Smooth muscle cell (in vitro differentiated cells): ENCODE results near the gene GASK1A. TPM values are rescaled to one million over a fixed set of nuclear protein-coding genes. Genes with fewer than 3 reads are reported as not detected.
"Not testable (repeated sequence)": the region's sequence is repeated elsewhere in the genome, so short reads cannot be mapped to it uniquely, and the experiment has no call there.

ENCODE experiments used
- DNase-seq: peaks from one replicate; lab custom pipeline; 2025; ENCODE audit not compliant: unreplicated experiment; lab: John Stamatoyannopoulos, UW
- H2AFZ ChIP-seq: fragments of 200-600 bp; sonication (generic); 2 replicates; pipeline ENCODE4 v1.6.0; 2016; ENCODE audit warnings: antibody characterized with exemption, low read depth, mild to moderate bottlenecking
- H3F3A ChIP-seq: fragments of 200-600 bp; sonication (generic); 2 replicates; pipeline ENCODE4 v1.6.0; 2017; ENCODE audit warnings: antibody characterized with exemption, low read depth
- H3K27ac ChIP-seq: fragments of 200-600 bp; sonication (generic); 2 replicates; pipeline ENCODE4 v1.5.1; 2016; ENCODE audit warnings: low read depth, mild to moderate bottlenecking
- H3K27me3 ChIP-seq: fragments of 200-600 bp; sonication (generic); 2 replicates; pipeline ENCODE4 v1.6.1; 2016; ENCODE audit warnings: low read depth, mild to moderate bottlenecking
- H3K36me3 ChIP-seq: fragments of 200-600 bp; sonication (generic); 2 replicates; pipeline ENCODE4 v1.5.1; 2016; ENCODE audit warnings: low read depth
- H3K4me1 ChIP-seq: fragments of 200-600 bp; sonication (generic); 2 replicates; pipeline ENCODE4 v1.5.1; 2016; ENCODE audit warnings: low read depth
- H3K4me2 ChIP-seq: fragments of 200-600 bp; sonication (generic); 2 replicates; pipeline ENCODE4 v1.6.0; 2016; ENCODE audit warnings: mild to moderate bottlenecking
- H3K4me3 ChIP-seq: fragments of 200-600 bp; sonication (generic); 2 replicates; pipeline ENCODE4 v1.5.1; 2016; ENCODE audit warnings: mild to moderate bottlenecking
- H3K79me2 ChIP-seq: fragments of 200-600 bp; sonication (generic); 2 replicates; pipeline ENCODE4 v1.6.0; 2016; ENCODE audit warnings: low read depth, mild to moderate bottlenecking
- H3K9ac ChIP-seq: fragments of 200-600 bp; sonication (generic); 2 replicates; pipeline ENCODE4 v1.6.0; 2016; ENCODE audit warnings: low read depth
- H3K9me3 ChIP-seq: fragments of 200-600 bp; sonication (generic); replicated peaks from 2 replicates; pipeline ENCODE4 v1.5.1; 2016; ENCODE audit warnings: low read depth
- H4K20me1 ChIP-seq: fragments of 200-600 bp; sonication (generic); 2 replicates; pipeline ENCODE4 v1.6.0; 2016; ENCODE audit warnings: low read depth
- WGBS: methylation state at CpG from one replicate; pipeline ENCODE4 v1.1.7; 2016; ENCODE audit warnings: low lambda C conversion rate; 5-methylcytosine and 5-hydroxymethylcytosine counted together
- polyA plus RNA-seq: library from polyadenylated mRNA; unstranded; fragments of >200 nt; fragmentation: Nextera tagmentation; extraction: Ambion mirVana; gene quantifications from 2 replicates; pipeline ENCODE4 v1.2.1, GENCODE V29; 2016
- total RNA-seq: library from RNA; depleted of rRNA; stranded (reverse); fragments of >200 nt; gene quantifications from 2 replicates; pipeline ENCODE4 v1.2.3, GENCODE V29; 2014
- TF ChIP-seq, protein P1 (sequence below): fragments of 200-600 bp; sonication (generic); IDR thresholded peaks from 2 replicates; pipeline ENCODE4 v1.5.1; 2017; ENCODE audit warnings: borderline replicate concordance, mild to moderate bottlenecking, antibody characterized with exemption; ENCODE audit not compliant: insufficient read depth, poor library complexity, severe bottlenecking

Gene GASK1A
- total and polyA plus RNA-seq, 2 experiments from 2014 or later, result 0.76 TPM; not detected in 1

DNA sequence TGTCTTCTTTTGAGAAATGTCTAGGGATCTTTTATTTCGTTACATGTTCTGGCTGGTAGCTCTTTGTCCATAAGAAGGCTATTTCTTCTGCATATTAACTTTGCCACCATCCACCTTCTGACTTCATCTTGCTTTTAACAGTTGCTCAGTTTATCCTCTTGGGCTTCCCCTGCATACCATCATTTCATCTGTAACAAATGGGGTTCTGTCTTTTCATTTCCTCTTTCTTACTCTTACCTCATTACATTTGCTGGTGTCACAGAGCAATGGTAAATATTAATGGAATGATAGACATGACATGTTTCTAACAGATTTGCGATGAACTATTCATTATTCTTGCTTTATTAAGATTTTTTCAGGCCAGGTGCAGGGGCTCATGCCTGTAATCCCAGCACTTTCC lies 62.4 kb downstream of the GASK1A start:
- WGBS, result 85% methylated on average over 2 of the region's 2 CpGs

DNA sequence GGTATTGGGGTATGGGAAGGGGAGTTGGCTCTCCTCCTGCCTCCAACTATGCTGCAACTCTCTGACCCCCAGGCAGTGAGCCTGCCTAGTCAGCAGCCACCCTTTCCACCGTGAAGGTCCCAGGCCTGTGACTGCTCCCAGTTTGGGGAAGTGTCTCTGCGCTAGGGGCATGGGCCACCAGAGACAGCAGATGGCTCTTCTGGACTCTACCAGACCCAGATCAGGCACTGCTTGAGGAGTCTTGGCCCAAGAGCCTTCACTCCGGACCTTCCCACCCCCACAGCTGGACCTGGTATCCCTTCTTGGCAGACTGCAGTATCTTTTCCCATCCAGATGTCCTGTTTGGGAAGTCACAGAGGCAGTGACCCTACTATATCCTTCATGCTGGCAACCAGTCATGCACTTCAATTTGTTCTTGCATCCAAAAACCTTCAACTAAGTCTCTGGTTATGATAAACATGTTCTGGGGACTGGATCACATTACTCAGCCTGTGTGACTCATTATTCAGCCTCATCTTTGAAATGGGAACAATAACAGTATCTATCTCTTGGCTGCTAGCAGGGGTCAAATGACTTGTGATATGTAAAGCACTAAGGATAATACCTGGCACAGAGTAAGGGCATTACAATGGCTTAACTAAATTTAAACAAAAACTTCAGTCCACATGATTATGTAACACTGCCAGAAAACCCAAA lies 64.1 kb downstream of the GASK1A start:
- H3K4me1 ChIP-seq, result no peaks in the 10 kb centered on the region
- H3K79me2 ChIP-seq, result no peaks in the 10 kb centered on the region
- H3K4me3 ChIP-seq, result no peak overlapping the region
- no peak overlapping the region for H3K27ac ChIP-seq
- H3K4me2 ChIP-seq, result no peak overlapping the region
- H2AFZ ChIP-seq, result no peak overlapping the region
- H3K36me3 ChIP-seq, result no peaks in the 10 kb centered on the region
- WGBS, result 84% methylated on average over 3 of the region's 3 CpGs
- H3F3A ChIP-seq, result no peaks in the 10 kb centered on the region
- H3K9ac ChIP-seq, result no peak overlapping the region
- DNase-seq, result no peak
- no peaks in the 10 kb centered on the region for H3K9me3 ChIP-seq
- TF ChIP-seq, protein P1, sequence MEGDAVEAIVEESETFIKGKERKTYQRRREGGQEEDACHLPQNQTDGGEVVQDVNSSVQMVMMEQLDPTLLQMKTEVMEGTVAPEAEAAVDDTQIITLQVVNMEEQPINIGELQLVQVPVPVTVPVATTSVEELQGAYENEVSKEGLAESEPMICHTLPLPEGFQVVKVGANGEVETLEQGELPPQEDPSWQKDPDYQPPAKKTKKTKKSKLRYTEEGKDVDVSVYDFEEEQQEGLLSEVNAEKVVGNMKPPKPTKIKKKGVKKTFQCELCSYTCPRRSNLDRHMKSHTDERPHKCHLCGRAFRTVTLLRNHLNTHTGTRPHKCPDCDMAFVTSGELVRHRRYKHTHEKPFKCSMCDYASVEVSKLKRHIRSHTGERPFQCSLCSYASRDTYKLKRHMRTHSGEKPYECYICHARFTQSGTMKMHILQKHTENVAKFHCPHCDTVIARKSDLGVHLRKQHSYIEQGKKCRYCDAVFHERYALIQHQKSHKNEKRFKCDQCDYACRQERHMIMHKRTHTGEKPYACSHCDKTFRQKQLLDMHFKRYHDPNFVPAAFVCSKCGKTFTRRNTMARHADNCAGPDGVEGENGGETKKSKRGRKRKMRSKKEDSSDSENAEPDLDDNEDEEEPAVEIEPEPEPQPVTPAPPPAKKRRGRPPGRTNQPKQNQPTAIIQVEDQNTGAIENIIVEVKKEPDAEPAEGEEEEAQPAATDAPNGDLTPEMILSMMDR, result no peak
- no peaks in the 10 kb centered on the region for H4K20me1 ChIP-seq
- no peaks in the 10 kb centered on the region for H3K27me3 ChIP-seq

More for the DNA sequence above, 62.4 kb downstream of the GASK1A start:
- Histone ChIP-seq H2AFZ (no peak overlapping the region), H3K27ac (no peak overlapping the region), H3K4me3 (no peak overlapping the region), H3K9me3 (no peaks in the 10 kb centered on the region), H4K20me1 (no peaks in the 10 kb centered on the region), H3K4me2 (no peak overlapping the region), H3K79me2 (no peaks in the 10 kb centered on the region), H3K4me1 (no peaks in the 10 kb centered on the region), H3K9ac (no peak overlapping the region), H3F3A (no peaks in the 10 kb centered on the region), H3K27me3 (peaks cover 2% of the 10 kb centered on the region), H3K36me3 (no peaks in the 10 kb centered on the region)
- TF ChIP-seq, protein P1, result no peak
- DNase-seq, result no peak

DNA sequence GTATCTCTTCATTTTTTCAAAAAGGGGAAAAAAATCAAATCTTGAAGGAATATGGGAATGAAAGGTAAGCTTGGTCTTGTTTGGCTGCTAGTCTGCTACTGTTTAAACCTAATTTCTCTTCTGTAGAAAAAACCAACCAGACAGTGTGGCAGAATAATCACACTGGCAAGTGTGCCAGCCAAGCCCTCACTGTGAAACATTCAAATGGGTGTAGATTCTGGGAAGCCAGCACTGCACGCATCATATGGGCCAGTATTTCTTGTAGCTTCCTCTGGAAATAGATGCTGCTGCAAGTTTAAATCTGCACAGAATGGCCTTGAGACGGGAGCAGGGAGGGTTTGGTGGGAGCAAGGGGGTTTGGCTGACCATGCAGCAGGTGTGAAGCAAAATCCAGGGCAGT lies 64.7 kb downstream of the GASK1A start:
- 89% methylated on average over 2 of the region's 2 CpGs for WGBS
- Histone ChIP-seq H3F3A (no peaks in the 10 kb centered on the region), H3K4me1 (no peaks in the 10 kb centered on the region), H3K27ac (no peak overlapping the region), H3K9ac (no peak overlapping the region), H3K79me2 (no peaks in the 10 kb centered on the region), H2AFZ (no peak overlapping the region), H3K36me3 (no peaks in the 10 kb centered on the region), H3K4me3 (no peak overlapping the region), H3K4me2 (no peak overlapping the region), H3K9me3 (no peaks in the 10 kb centered on the region), H4K20me1 (no peaks in the 10 kb centered on the region), H3K27me3 (no peaks in the 10 kb centered on the region)
- no peak for DNase-seq
- TF ChIP-seq, protein P1, result no peak

DNA sequence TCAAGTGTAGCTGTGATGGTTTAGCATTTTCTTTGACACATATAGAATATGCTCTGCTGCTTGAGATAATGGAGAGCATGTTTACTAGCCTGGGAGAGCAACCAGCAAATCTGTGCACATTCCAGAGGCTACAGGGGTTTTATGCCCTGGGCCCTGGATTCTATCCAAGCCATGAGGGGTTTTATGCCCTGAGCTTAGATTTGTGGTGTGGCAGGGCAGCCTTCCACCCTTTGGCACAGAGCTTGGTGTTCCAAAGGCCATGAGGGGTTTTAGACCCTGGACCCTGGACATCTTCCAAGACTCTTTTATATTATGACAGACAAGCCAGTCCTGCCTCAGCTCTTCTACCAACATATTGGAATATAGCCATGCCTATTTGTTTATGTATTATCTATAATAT lies 66.0 kb downstream of the GASK1A start:
- H3K27ac ChIP-seq, H3K4me2 ChIP-seq, H3K4me1 ChIP-seq, H4K20me1 ChIP-seq, H3K79me2 ChIP-seq, H3K27me3 ChIP-seq, H3K9me3 ChIP-seq, H3K4me3 ChIP-seq, H3K36me3 ChIP-seq, H3K9ac ChIP-seq, DNase-seq, H2AFZ ChIP-seq, H3F3A ChIP-seq: not testable (repeated sequence)
